A549 (cell line): ENCODE results near the gene SPDYE4. TPM values are rescaled to one million over a fixed set of nuclear protein-coding genes. Genes with fewer than 3 reads are reported as not detected.

Source experiments
- ATAC-seq, 2 experiments: fragments of 200-7000 bp in 1 of 2; fragments of >200 bp in 1 of 2; cut with Nextera tagmentation in 1 of 2; cut with Tn5 transposase in 1 of 2; 3 replicates each; pipeline versions ENCODE4 v1.8.0 to v1.9.1; 2018 to 2020; ENCODE audit warnings: mild to moderate bottlenecking in 1 of 2, moderate library complexity in 1 of 2
- CTCF ChIA-PET: fragments of 300-600 bp; sonication (Branson Sonifier 250); formaldehyde crosslinking; extraction: SDS; loops from one replicate; lab custom pipeline; 2021; ENCODE audit warnings: antibody characterized with exemption, inconsistent platforms; lab: Yijun Ruan, JAX
- POLR2A ChIA-PET: fragments of 350-600 bp; formaldehyde crosslinking; extraction: SDS; loops from one replicate; lab custom pipeline; 2021; ENCODE audit warnings: antibody characterized with exemption, inconsistent platforms; lab: Yijun Ruan, JAX
- DNase-seq, 2 experiments: peaks; one replicate each; pipeline versions ENCODE4 v3.0.0 to v3.0.0-alpha.2; 2011 to 2016; ENCODE audit warnings: low read depth in 1 of 2, low spot score in 1 of 2
- FAIRE-seq: peaks from 2 replicates; lab custom pipeline; 2011; peaks lifted over from hg19 to GRCh38; lab: Jason Lieb, UNC
- H3K27ac ChIP-seq, 2 experiments: fragments of >200 bp; sonication (Bioruptor Twin); formaldehyde crosslinking; 3 replicates each; pipeline ENCODE4 v1.5.1; 2016 to 2017
- H3K4me1 ChIP-seq: fragments of >200 bp; sonication (Bioruptor Twin); formaldehyde crosslinking; 3 replicates; pipeline ENCODE4 v1.6.1; 2016
- H3K4me2 ChIP-seq: fragments of >200 bp; sonication (Bioruptor Twin); formaldehyde crosslinking; 3 replicates; pipeline ENCODE4 v1.6.1; 2016
- H3K4me3 ChIP-seq: fragments of >200 bp; sonication (Bioruptor Twin); formaldehyde crosslinking; 3 replicates; pipeline ENCODE4 v1.5.1; 2016
- H3K9me3 ChIP-seq: fragments of >200 bp; sonication (Bioruptor Twin); formaldehyde crosslinking; 3 replicates; pipeline ENCODE4 v1.6.1; 2016
- CBX2 ChIP-seq: fragments of 200-600 bp; sonication (generic); IDR thresholded peaks from 2 replicates; pipeline ENCODE4 v1.6.1; 2016; ENCODE audit warnings: low read depth, mild to moderate bottlenecking, borderline replicate concordance
- CEBPB ChIP-seq, 2 experiments: fragments of >200 bp in 1 of 2; sonication (Bioruptor Twin) in 1 of 2; formaldehyde crosslinking in 1 of 2; IDR thresholded peaks; 2 replicates each; pipeline ENCODE4 v1.6.1; 2012 to 2016
- E2F6 ChIP-seq: IDR thresholded peaks from 2 replicates; pipeline ENCODE4 v1.6.1; 2012; ENCODE audit warnings: low read depth, borderline replicate concordance
- ESRRA ChIP-seq: fragments of 150-350 bp; IDR thresholded peaks from 2 replicates; pipeline ENCODE4 v1.6.1; 2014; ENCODE audit warnings: mild to moderate bottlenecking, low read length, borderline replicate concordance
- FOSL2 ChIP-seq, 2 experiments: fragments of 450-650 bp in 1 of 2; fragments of >200 bp in 1 of 2; sonication (Bioruptor Twin) in 1 of 2; formaldehyde crosslinking; IDR thresholded peaks; 2 replicates each; pipeline versions ENCODE4 v1.5.0 to v1.6.1; 2016 to 2020; ENCODE audit warnings: mild to moderate bottlenecking in 1 of 2, moderate library complexity in 1 of 2
- HEYL ChIP-seq: fragments of 250-450 bp; sonication (Bioruptor Pico); IDR thresholded peaks from 2 replicates; pipeline ENCODE4 v1.8.0; 2021; ENCODE audit warnings: mild to moderate bottlenecking, moderate library complexity
- JUN ChIP-seq, 2 experiments: fragments of >200 bp; sonication (Bioruptor Twin); formaldehyde crosslinking; IDR thresholded peaks; 2 replicates in 1 of 2; 3 replicates in 1 of 2; pipeline ENCODE4 v1.6.1; 2016 to 2017
- KDM5A ChIP-seq: fragments of 200-600 bp; sonication (generic); IDR thresholded peaks from 2 replicates; pipeline ENCODE4 v1.6.1; 2016; ENCODE audit warnings: antibody characterized with exemption, mild to moderate bottlenecking
- MAFK ChIP-seq: fragments of 450-650 bp; IDR thresholded peaks from 2 replicates; pipeline ENCODE4 v1.6.1; 2014; ENCODE audit not compliant: partially characterized antibody
- MAZ ChIP-seq: fragments of 150-350 bp; IDR thresholded peaks from 2 replicates; pipeline ENCODE4 v1.6.1; 2014; ENCODE audit warnings: antibody characterized with exemption, low read depth, low read length, borderline replicate concordance
- NFE2L2 ChIP-seq: fragments of 150-350 bp; conservative IDR thresholded peaks from 2 replicates; pipeline ENCODE4 v1.6.1; 2014; ENCODE audit warnings: low read length
- NPAS2 ChIP-seq: fragments of 250-450 bp; sonication (Bioruptor Pico); IDR thresholded peaks from 2 replicates; pipeline ENCODE4 v1.8.0; 2022; ENCODE audit warnings: mild to moderate bottlenecking, moderate library complexity, borderline replicate concordance
- NR3C1 ChIP-seq: fragments of >200 bp; sonication (Bioruptor Twin); formaldehyde crosslinking; IDR thresholded peaks from 3 replicates; pipeline ENCODE4 v1.6.1; 2017
- PBX3 ChIP-seq: IDR thresholded peaks from 2 replicates; pipeline ENCODE4 v1.6.1; 2012
- PHF8 ChIP-seq: fragments of 200-600 bp; sonication (generic); IDR thresholded peaks from 2 replicates; pipeline ENCODE4 v1.6.1; 2016; ENCODE audit warnings: low read depth, mild to moderate bottlenecking, antibody characterized with exemption, moderate library complexity, borderline replicate concordance
- POLR2AphosphoS2 ChIP-seq: conservative IDR thresholded peaks from 2 replicates; pipeline ENCODE4 v1.6.1; 2012; ENCODE audit warnings: low read length, improper control_type of control experiment, inconsistent platforms
- RARB ChIP-seq: fragments of 250-450 bp; sonication (Bioruptor Pico); IDR thresholded peaks from 2 replicates; pipeline ENCODE4 v1.8.0; 2021; ENCODE audit warnings: mild to moderate bottlenecking, moderate library complexity
- SREBF2 ChIP-seq: fragments of 450-650 bp; IDR thresholded peaks from 2 replicates; pipeline ENCODE4 v1.6.1; 2014; ENCODE audit warnings: mild to moderate bottlenecking, moderate library complexity
- TP53 ChIP-seq: fragments of 250-450 bp; sonication (Bioruptor Pico); IDR thresholded peaks from 2 replicates; pipeline ENCODE4 v1.5.0; 2021; ENCODE audit warnings: mild to moderate bottlenecking, moderate library complexity
- ZC3H11A ChIP-seq: fragments of 450-650 bp; IDR thresholded peaks from 2 replicates; pipeline ENCODE4 v1.6.1; 2014; ENCODE audit warnings: antibody characterized with exemption, mild to moderate bottlenecking
- ZFP36 ChIP-seq: fragments of 450-650 bp; IDR thresholded peaks from 2 replicates; pipeline ENCODE4 v1.6.1; 2014; ENCODE audit warnings: borderline replicate concordance; ENCODE audit not compliant: partially characterized antibody
- ZSCAN20 ChIP-seq: fragments of 250-450 bp; sonication (Bioruptor Pico); IDR thresholded peaks from 2 replicates; pipeline ENCODE4 v1.8.0; 2022; ENCODE audit warnings: mild to moderate bottlenecking, moderate library complexity
- WGBS: methylation state at CpG from one replicate; pipeline ENCODE4 v1.1.6; 2017; ENCODE audit errors: missing lambda C conversion rate; 5-methylcytosine and 5-hydroxymethylcytosine counted together
- polyA minus RNA-seq: library from RNA; depleted of rRNA, polyadenylated mRNA; stranded (reverse); fragments of >200 nt; gene quantifications from 2 replicates; pipeline ENCODE4 v1.2.3, GENCODE V29; 2011; rRNA and poly(A)+ RNA removed
- polyA plus RNA-seq, 4 experiments: library from polyadenylated mRNA; depleted of rRNA in 3 of 4; stranded (reverse); fragments of >200 nt; fragmentation: RNase III in 1 of 4; extraction: RNeasy Plus Mini Kit Qiagen cat#74134 plus additional on column Dnase treatment in 1 of 4; gene quantifications; 2 replicates in 3 of 4; 3 replicates in 1 of 4; pipeline ENCODE4 v1.2.3, GENCODE V29; 2011 to 2017
- TF ChIP-seq, protein P1 (sequence below): fragments of 250-450 bp; sonication (Bioruptor Pico); IDR thresholded peaks from 2 replicates; pipeline ENCODE4 v1.5.0; 2021; ENCODE audit warnings: mild to moderate bottlenecking, moderate library complexity, borderline replicate concordance
- TF ChIP-seq, protein P2 (sequence below): fragments of >200 bp; sonication (Bioruptor Twin); formaldehyde crosslinking; IDR thresholded peaks from 3 replicates; pipeline ENCODE4 v1.6.1; 2016

SPDYE4 gene
- polyA plus RNA-seq (2011; rRNA removed) (not detected in 2 replicates), polyA plus RNA-seq (2017; fragmentation: RNase III; extraction: RNeasy Plus Mini Kit Qiagen cat#74134 plus additional on column Dnase treatment) (not detected in 3 replicates), polyA minus RNA-seq (not detected in 2 replicates)
- not detected in 2 replicates for polyA plus RNA-seq (2012; cell fraction: cytosol; rRNA removed)
- not detected in 2 replicates for polyA plus RNA-seq (2012; cell fraction: nucleus; rRNA removed)

GRCh38 chr17:8758137-8758596, at the start of gene SPDYE4:
Gene SPDYE4 (minus strand): TSS chr17:8758546. CDS start chr17:8758382, 164 bp downstream.
- ChIA-PET CTCF (interaction anchor here (0.7 to 4.6 kb wide), 5 partner anchors 11 to 138 kb away, joined by 3 to 29 read pairs (median 7); no protein-coding TSS in a partner anchor), POLR2A (no interaction called here)
- TF ChIP-seq JUN (IDR thresholded peaks at IDR 0.05): no peak
- TF ChIP-seq, protein P1, sequence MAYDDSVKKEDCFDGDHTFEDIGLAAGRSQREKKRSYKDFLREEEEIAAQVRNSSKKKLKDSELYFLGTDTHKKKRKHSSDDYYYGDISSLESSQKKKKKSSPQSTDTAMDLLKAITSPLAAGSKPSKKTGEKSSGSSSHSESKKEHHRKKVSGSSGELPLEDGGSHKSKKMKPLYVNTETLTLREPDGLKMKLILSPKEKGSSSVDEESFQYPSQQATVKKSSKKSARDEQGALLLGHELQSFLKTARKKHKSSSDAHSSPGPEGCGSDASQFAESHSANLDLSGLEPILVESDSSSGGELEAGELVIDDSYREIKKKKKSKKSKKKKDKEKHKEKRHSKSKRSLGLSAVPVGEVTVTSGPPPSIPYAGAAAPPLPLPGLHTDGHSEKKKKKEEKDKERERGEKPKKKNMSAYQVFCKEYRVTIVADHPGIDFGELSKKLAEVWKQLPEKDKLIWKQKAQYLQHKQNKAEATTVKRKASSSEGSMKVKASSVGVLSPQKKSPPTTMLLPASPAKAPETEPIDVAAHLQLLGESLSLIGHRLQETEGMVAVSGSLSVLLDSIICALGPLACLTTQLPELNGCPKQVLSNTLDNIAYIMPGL (CRISPR knock-in tag): no peak
- TF ChIP-seq NPAS2: no peak
- no peak for TF ChIP-seq ESRRA
- TF ChIP-seq ZC3H11A: no peak
- no peak for TF ChIP-seq CEBPB (IDR thresholded peaks at IDR 0.05)
- no peak for TF ChIP-seq TP53
- no peak for TF ChIP-seq SREBF2
- TF ChIP-seq MAFK: no peak
- no peak for TF ChIP-seq RARB (CRISPR knock-in tag)
- no peak for TF ChIP-seq CBX2
- TF ChIP-seq, protein P2, sequence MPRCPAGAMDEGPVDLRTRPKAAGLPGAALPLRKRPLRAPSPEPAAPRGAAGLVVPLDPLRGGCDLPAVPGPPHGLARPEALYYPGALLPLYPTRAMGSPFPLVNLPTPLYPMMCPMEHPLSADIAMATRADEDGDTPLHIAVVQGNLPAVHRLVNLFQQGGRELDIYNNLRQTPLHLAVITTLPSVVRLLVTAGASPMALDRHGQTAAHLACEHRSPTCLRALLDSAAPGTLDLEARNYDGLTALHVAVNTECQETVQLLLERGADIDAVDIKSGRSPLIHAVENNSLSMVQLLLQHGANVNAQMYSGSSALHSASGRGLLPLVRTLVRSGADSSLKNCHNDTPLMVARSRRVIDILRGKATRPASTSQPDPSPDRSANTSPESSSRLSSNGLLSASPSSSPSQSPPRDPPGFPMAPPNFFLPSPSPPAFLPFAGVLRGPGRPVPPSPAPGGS: no peak
- no peak for TF ChIP-seq KDM5A
- TF ChIP-seq E2F6: no peak
- TF ChIP-seq ZFP36: no peak
- no peak for ATAC-seq
- FAIRE-seq: no peak
- DNase-seq: no peak
- Histone ChIP-seq H3K4me1 (no peaks in the 10 kb centered on the region), H3K9me3 (no peaks in the 10 kb centered on the region), H3K4me3 (no peak within 1 kb of the TSS), H3K27ac (no peak within 1 kb of the TSS), H3K4me2 (no peak within 1 kb of the TSS)
- 54% methylated on average over 15 of the region's 15 CpGs for WGBS

- no peak overlapping the region for H3K4me3 ChIP-seq
- CTCF ChIA-PET: interaction anchor here (1.3 to 5.6 kb wide), 4 partner anchors 18 to 88 kb away, joined by 5 to 38 read pairs (median 6); no protein-coding TSS in a partner anchor
- DNase-seq (no peak), FAIRE-seq (no peak), ATAC-seq (no peak)
- peaks cover 28% of the 10 kb centered on the region for H3K9me3 ChIP-seq
- POLR2A ChIA-PET: no interaction called here
- no peak overlapping the region for H3K4me2 ChIP-seq
- no peaks in the 10 kb centered on the region for H3K4me1 ChIP-seq
- no peak overlapping the region for H3K27ac ChIP-seq
- TF ChIP-seq, protein P1 (CRISPR knock-in tag): no peak
- no peak for TF ChIP-seq NPAS2
- TF ChIP-seq POLR2AphosphoS2: no peak
- TF ChIP-seq FOSL2 (IDR thresholded peaks at IDR 0.05): no peak
- no peak for TF ChIP-seq FOSL2 (CRISPR knock-in tag; IDR thresholded peaks at IDR 0.05)
- no peak for TF ChIP-seq ZSCAN20 (CRISPR knock-in tag)
- TF ChIP-seq HEYL (CRISPR knock-in tag): no peak
- TF ChIP-seq MAZ: no peak
- no peak for TF ChIP-seq ZC3H11A
- no peak for TF ChIP-seq PHF8
- TF ChIP-seq PBX3: no peak
- no peak for TF ChIP-seq NR3C1
- no peak for TF ChIP-seq CBX2
- TF ChIP-seq NFE2L2: no peak
- TF ChIP-seq, all 56 proteins: peak for 0
- 23% methylated on average over 4 of the region's 4 CpGs for WGBS
These were observed 48.7 kb upstream of the SPDYE4 start for GRCh38 chr17:8806926-8807550.
